ENCODE results near the gene TNS3. TPM values are rescaled to one million over a fixed set of nuclear protein-coding genes. Genes with fewer than 3 reads are reported as not detected.

The TNS3 gene
- total RNA-seq, 1 donor from 2014 or later = 44.8 TPM

DNA sequence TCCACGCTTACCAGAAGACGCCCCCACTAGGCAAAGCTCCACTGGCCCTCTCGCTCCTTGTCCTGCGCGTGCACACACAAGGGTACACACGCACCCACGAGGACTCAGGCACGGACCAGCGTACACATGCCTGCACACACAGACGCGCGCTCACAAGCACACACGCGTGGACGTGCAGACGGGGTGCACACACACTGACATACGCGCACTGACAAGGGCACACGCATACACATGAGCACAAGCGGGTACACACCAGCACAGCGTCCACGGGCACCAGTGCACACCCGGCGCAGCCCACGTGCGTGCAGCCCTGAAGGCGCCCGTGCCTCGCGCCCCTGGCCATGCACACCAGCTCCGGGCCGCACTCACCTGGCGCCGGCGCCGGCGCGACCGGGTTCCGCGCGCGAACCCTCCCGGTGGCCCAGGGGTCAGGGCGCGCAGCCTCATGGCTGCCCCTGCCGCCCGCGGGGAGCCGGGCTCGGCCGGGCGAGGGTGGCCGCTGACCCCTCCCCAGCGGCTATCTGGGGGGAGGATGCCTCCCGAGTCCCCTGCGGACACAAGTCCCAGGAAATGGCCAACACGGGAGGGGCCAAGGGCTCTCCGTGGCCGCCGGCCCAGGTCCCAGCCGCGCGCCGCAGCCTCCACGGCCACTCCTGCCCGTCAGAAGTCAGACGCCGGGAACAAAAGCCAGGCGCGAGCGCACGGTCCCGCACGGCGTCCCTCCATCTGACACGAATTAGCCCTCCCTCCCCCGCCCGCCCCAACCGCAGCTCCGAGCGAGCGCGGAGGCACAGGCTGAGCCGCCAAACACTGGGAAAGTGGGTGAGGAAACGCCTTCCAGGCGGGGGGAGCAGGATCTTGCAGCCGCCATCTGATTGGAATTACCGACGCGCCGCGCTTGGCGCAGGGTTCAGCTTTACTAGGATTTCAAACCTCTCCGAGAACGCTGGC, 45.0 kb downstream of the TNS3 start:
- intact Hi-C loops (cut with DNase I) = no loop called here
- ATAC-seq (peak; percentile 62), DNase-seq (ENCODE audit: missing footprints) (no peak)

DNA sequence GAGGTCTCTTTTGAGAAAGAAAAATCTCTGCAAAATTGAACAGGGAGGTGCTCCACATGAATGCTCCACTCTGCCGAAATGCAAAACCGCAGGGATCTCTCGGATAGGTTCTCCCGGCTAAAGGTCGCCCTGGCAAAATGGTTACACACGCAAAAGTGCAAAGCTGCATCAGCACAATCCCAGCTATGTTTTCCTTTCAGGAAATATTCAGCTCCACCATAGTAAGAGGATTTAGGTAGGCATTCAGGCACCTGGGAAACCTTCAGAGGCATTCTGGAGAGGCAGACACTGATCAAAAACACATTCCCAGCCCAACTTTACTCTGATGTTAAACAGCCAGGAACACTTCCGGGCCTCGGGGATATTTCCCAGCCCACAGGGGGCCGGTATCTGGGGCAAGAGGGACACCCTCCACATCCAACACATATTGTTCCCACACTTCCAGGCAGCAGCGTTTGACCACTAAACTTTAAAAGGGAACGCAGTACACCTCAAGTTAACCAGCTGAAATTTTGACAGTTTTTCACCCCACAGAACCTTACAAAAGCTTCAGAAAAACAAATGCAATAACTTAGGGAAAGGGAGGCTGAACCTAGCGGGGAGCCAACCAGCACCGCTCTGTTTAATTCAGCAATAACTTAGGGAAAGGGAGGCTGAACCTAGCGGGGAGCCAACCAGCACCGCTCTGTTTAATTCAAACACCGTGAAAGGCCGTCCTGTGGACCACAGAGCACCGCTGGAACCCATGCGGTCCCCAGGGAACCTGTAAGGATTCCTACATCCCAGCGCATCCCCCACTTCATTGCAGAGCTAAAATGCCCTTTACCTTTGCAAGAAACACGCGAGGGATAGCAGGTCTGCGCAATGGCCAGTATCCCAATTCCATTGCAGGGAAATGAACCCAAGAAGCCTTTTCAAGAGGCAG, 45.9 kb downstream of the TNS3 start:
- DNase-seq (ENCODE audit: missing footprints) (no peak), ATAC-seq (no peak)
- intact Hi-C loops (cut with DNase I) = no loop called here

DNA sequence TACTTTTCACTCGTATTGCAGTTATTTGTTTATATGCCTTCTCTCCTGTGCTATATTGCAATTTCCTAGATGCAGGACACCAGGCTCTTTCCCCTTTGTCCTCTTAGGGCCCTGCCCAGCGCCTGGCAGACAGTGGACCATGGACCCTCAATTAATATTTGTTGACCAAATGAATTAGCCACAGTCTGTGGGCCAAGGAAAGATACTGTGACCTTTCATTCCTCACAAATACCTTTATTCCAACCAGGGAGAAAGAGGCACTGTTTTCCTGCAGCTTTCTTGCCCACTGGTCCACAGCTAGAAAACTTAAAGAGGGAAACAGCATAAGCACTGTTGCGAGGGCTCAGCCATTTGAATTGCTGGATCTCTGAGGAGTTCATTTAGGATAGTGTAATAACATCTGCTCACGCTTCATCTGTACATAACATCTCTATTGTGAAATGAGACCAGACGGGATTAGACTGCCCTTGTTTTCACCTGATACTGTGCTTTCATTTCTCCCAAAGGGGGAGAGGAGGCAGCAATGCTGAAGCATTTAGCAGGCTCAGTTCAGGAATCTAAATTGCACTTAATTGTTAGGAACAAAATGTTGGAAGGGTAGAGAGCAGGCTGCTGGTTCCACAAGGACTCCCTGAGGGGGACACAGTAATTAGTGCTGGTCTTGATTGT, 46.7 kb downstream of the TNS3 start:
- ATAC-seq (no peak), DNase-seq (ENCODE audit: missing footprints) (no peak)
- intact Hi-C loops (cut with DNase I) = no loop called here

DNA sequence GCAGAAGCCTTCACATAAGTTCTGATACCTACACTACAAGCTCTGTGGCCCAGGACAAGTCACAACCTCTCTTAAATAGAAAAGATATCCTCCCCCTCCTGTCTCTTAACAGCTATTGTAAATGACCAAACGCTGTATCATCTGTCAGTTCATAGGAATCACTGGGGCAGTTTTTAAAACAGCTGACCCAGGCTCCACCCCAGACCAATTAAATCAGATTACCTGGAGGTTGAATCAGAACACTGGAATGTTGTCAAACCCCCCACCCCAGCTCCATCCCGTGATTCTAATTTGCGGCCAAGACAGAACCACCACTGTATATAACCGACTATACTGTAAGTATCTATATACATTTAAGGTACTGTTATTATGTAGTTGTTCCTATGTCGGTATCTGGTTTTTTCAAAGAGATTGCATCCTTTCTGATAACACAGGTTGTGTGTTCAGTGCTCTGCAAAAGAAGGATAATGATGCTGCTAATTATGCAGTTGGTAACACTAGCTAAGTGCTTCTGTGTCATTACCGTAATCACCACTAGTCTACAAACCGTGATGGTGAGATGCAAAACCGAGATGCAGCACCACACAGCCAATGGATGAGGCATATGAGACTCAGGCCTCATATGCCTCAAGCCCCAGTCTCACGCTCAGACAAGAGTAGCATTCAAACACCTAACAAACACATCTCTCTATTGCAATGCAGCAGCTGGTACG, 47.4 kb downstream of the TNS3 start:
- DNase-seq (ENCODE audit: missing footprints) (no peak), ATAC-seq (no peak)
- intact Hi-C loops (cut with DNase I) = no loop called here

DNA sequence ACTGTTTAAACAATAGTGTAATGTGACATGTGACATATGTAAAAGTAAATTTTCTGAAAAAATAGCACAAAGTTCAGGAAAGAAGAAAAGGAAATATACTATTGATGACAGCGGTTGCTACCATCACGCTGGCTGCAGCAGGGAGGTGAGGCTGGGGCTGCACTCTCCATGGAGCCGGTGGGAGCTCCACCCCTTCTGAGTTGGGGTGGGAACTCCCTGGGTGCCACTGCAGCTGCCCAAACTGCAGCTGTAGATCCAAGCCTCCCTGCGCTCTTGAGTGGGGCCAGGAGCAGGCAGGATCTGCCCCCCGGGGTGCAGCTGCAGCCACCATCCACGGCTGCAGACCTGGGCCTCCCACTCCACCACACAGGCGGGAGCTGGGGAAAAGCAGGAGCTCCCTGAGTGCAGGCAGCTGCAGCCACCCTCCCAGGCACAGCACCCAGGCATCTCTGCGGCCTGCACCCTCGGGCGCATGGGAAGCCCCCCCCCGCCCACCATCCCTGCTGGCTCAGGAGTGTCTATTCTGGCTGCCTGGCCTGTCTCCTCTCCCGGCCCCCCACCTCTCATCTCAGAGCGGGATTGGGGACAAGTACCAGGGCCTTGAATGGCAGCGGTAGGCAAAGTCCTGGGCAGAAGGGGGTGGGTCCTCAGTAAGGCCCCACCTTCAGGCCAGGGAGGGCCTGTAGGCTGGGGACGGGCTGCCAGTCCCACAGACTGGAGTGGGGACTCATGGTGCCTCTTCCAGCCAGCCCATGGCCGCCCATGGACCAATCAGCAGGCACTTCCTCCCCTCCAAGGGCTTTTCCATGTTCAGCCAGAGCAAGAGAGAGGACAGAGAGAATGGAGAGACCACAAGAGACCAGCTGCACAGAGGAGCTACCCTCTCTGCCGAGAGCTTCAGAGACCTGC, 50.1 kb downstream of the TNS3 start:
- ATAC-seq (no peak), DNase-seq (ENCODE audit: missing footprints) (no peak)
- intact Hi-C loops (cut with DNase I) = no loop called here

DNA sequence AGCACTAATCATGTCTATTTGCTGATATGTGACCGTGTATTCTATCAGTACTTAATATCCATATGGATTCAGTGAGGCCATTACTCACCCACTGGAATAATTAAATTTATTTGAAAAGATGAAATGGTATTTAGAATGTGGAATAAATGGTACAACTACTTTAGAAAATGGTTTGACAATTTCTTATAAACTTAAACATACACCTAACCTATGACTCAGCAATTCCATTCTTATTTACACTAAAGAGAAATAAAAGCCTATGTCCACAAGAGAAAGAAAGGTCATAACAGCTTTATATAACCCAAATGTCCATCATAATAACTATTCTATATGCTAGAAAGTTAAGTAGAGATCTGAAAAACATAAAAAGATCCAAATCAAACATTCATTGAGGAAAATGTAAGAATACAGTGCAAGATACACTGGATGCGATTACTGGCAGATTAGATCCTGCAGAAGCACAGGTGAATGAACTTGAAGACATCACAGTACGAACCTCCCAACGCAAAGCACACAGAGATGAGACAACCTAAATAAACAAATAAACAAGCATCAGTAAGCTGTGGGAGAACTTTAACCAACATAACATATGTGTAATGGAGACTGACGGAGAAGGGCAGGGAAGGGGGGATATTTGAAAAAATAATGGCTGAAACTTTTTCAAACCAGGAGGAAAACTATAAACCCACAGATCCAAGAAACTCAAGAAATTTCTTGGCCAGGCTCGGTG, 51.9 kb downstream of the TNS3 start:
- no peak for DNase-seq (ENCODE audit: missing footprints)
- no peak for ATAC-seq
- intact Hi-C loops (cut with DNase I) = no loop called here

DNA sequence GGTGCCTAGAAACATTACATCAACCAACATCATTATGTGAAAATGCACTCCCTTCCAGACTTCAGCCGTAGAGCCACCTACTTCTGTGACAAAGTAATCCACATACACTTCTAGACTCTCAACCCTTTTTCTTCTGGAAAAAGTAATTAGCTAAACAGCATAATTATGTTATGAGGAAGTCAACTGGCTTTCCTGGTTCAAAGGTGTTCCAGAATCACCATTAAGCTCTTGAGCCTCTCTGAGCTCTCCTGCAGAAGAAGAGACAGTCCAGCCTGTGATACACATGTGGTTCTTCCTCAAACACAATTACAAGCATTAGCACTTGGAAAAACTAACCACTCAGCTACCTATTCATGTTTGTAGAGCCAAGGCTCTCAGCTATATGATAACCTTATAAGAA, 52.5 kb downstream of the TNS3 start:
- ATAC-seq = no peak
- intact Hi-C loops (cut with DNase I) = no loop called here

DNA sequence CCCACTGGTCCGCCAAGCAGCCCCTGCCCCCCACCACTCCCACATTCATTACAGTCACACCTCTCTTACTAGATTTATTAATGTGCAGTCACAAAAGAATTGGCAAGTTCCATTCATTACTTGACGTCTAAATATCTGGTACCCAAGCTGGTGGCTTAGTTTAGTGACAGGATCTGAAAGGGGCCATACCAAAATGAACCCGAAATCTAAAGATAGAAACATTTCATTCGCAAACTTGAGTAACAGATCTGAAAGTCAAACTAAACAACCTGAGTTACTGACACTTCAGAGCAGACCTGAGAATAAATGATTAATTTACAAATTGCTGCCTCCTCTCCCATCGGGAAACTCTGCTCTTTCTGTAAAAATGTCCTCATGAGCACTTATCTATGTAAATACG, 53.4 kb downstream of the TNS3 start:
- DNase-seq (ENCODE audit: missing footprints) (no peak), ATAC-seq (no peak)
- intact Hi-C loops (cut with DNase I) = no loop called here

More for the DNA sequence above, 52.5 kb downstream of the TNS3 start:
- no peak for DNase-seq (ENCODE audit: missing footprints)

DNA sequence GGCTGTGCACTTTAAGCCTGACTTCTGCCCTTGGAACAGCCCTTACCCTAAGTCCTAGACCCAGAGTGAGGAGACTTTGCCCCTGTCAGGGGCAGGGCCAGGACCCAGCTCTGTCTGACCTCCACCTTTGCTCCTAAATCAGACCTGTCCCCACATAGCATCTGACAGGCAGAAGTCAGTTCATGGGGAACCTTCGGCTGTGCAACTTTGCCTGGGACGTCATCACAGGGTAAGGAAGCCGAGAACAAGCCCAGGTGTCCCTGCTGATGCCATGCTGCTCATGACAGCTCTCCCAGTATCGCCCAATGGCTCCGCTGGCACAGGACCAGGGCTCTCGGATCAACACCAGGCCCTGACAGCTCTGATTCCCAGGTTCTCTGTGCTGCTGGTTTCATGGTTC, 55.4 kb downstream of the TNS3 start:
- DNase-seq (ENCODE audit: missing footprints) (no peak), ATAC-seq (no peak)
- intact Hi-C loops (cut with DNase I) = no loop called here

DNA sequence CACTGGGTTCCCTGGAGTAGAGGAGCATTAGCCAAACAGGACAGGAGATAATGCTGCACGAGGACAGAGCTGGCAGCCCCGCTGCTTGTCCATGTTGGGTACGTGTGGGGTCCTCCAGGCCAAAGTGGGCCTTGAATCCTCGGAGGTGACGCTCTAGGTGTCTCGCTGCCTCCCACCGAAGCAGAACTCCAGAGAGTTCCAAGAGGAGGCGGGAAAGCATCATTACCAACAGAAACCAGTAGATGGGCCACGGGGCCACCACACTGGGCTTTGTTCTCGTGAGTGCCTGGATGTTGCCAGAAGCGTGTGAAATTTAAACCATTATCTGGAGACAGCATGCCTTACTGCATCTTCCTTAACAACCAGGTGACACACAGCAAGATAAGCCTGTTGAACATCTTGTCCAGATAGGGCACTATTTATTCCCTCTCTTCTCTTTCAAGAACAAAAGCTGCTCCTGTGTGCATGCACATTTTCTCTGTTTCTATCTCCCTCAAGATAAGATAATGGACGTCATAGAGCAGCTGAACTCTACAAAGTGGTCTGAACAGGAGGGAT, 56.8 kb downstream of the TNS3 start:
- no peak for DNase-seq (ENCODE audit: missing footprints)
- no peak for ATAC-seq
- intact Hi-C loops (cut with DNase I) = no loop called here

DNA sequence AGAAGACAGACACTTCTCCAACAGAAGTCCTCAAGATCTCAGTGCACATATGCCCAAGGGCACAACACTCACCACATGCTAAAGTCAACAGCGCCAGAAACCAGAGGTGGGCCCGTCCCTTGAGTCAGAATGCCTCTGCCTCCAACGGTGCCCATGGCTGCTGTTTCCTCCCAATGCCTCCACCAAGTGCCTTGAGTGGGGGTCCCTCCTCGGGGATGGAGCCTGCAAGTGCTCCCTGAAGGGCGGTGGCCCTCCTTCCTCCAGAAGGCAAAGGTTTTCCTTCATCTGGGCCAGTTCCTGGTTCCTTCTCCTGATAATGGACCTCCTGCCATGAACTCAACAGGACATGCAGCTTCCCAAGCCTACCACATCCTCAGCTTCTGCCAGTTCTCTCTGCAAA, 58.5 kb downstream of the TNS3 start:
- no peak for ATAC-seq
- intact Hi-C loops (cut with DNase I) = no loop called here
- DNase-seq (ENCODE audit: missing footprints) = no peak

DNA sequence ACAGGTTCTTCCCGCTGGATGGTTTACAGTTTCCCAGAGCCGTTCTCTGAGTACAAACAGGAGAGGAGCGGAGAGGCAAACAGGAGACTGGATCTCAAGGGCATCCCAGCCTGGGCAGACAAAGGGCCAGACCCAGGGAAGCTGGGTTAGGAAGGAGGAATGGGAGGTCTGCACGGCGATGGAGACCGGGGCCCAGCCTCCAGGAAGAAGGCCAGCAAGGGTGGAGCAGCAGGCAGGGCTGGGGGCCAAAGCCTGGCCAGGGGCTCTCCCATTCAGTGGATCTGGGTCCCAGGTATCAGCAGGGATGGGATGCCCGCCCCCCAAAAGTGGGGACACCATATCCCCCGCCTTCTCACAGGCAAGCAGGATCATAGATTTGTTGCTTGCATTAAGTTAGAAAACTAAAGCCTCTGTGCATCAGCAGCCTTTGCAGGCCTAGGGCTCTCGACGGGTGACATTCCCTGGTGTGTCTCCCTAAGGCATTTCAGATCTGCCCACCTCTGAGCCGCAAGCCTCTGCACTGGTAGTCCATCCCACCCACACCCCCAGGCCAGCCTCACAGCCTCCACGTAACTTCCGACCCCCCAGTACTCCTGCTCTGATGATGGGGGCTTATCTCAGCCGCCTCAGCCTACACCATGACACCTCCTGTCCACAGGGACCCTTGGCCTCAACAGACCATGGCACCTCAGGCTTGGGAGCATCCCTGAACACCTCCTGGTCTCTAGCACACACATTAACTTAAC, 59.9 kb downstream of the TNS3 start:
- no peak for DNase-seq (ENCODE audit: missing footprints)
- intact Hi-C loops (cut with DNase I) = no loop called here

DNA sequence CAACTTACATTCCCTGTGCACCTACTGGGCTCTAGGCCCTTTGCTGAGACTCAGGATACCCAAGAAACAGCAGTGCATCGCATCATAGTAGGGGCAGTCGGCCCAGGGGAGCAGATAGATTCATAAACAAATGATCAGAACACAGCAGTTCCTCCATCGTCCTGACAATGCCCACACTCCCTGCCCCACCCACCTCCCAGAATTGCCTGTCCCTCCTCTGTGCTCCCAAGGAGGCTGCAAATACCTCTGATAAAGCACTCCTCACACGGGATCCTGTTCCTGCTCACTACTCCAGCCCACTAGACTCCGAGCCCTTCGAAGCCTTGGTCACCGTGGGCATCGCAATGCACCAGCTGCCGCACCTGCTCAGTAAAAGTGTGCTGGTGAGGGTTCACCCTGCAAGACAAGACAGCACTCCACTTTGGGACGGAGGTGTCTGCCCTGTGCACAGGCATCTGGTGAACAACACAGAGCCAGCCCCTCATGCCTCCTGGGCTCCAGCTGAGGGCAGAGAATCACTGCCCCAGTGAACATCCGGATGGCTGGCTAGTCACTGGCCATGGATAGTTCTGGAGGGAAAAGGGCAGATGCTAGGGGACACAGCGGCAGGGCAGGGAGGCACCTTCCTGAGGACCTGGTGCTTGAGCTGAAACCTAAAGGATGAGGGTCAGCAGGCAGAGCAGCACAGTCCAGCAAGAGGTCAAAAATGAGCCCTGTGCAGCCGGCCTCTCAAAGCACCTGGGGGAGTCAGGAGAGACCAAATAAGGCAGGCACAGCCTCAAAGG, 60.7 kb downstream of the TNS3 start:
- intact Hi-C loops (cut with DNase I) = no loop called here
- ATAC-seq (no peak), DNase-seq (ENCODE audit: missing footprints) (no peak)

More for the DNA sequence above, 59.9 kb downstream of the TNS3 start:
- no peak for ATAC-seq

DNA sequence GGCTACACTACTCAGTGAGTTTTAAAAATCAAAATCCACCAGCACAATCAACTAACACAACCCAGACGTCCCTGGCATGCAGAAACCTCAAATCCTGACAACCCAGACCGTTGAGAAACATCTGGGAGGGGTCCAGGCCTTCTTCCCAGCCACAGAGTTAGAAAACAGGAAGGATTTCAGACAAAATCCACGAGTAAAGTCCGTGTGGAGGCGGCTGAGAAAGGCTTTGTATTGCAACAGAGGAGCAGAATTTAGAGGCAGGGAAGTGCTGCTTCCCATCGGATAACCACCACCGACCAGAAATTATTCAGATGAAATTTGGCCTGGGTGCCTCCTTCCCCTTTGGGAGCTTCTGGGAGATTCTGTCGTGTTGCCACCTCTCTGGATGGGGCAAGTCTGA, 61.5 kb downstream of the TNS3 start:
- peak; percentile 83 for ATAC-seq
- DNase-seq (ENCODE audit: missing footprints) = no peak
- intact Hi-C loops (cut with DNase I) = no loop called here

DNA sequence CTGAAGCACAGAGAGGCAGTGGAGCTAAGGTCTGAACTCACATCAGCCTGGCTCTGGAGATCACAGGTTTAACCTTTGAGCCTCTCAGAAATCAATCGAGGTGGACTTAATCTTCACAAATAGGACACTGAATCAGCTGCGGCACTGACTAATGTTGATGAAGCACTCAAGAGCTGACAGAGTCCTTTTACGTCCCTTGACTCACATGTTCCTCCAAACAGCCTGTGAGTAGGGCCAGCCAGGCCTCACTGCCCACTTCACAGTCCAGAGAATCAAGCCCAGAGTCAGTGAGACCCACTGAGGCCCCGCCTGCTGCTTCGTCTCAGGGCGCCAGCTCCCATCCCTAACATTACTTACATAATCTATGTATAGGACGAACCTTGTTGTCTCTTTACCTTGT, 63.1 kb downstream of the TNS3 start:
- intact Hi-C loops (cut with DNase I) = no loop called here
- no peak for ATAC-seq
- no peak for DNase-seq (ENCODE audit: missing footprints)
